CD4-positive, alpha-beta T cell (primary cell): ENCODE results near the gene ADAMTS17. TPM values are rescaled to one million over a fixed set of nuclear protein-coding genes. Genes with fewer than 3 reads are reported as not detected.

Source experiments
- ATAC-seq: fragments of 200-7000 bp; cut with Tn5 transposase; one replicate; pipeline ENCODE4 v1.10.0; 2022; ENCODE audit warnings: mild to moderate bottlenecking; ENCODE audit not compliant: poor library complexity
- CTCF ChIA-PET: fragments of 350-600 bp; sonication (Branson Sonifier 250); formaldehyde crosslinking; loops from one replicate; lab custom pipeline; 2021; ENCODE audit warnings: antibody characterized with exemption, inconsistent platforms; lab: Charles Lee
- POLR2A ChIA-PET: fragments of 350-600 bp; sonication (Branson Sonifier 250); formaldehyde crosslinking; loops from one replicate; lab custom pipeline; 2021; ENCODE audit warnings: antibody characterized with exemption, inconsistent platforms; lab: Charles Lee
- DNase-seq, 14 experiments: peaks; one replicate each; pipeline ENCODE4 v3.0.0-alpha.2; 2013 to 2020; ENCODE audit warnings: mixed read lengths in 2 of 14
- H3K27ac ChIP-seq, 2 donors: one replicate each; pipeline versions ENCODE4 v1.5.1 to v1.7.0; 2013; ENCODE audit warnings: low read length in 2 of 2, low read depth in 1 of 2, mild to moderate bottlenecking in 1 of 2
- H3K27me3 ChIP-seq, 2 experiments: 1 replicate in 1 of 2; 2 replicates in 1 of 2; pipeline versions ENCODE4 v1.6.1 to v1.7.0; 2013; ENCODE audit warnings: low read length in 2 of 2, control low read depth in 1 of 2, mild to moderate bottlenecking in 1 of 2, moderate library complexity in 1 of 2; ENCODE audit not compliant: insufficient read depth in 2 of 2, control insufficient read depth in 1 of 2
- H3K36me3 ChIP-seq: one replicate; pipeline ENCODE4 v1.6.1; 2013; ENCODE audit warnings: low read length, control low read depth; ENCODE audit not compliant: insufficient read depth
- H3K4me1 ChIP-seq: one replicate; pipeline ENCODE4 v1.6.1; 2013; ENCODE audit warnings: low read length, control low read depth; ENCODE audit not compliant: insufficient read depth
- H3K4me3 ChIP-seq: one replicate; pipeline ENCODE4 v1.5.1; 2013; ENCODE audit warnings: mild to moderate bottlenecking, low read length, moderate library complexity
- H3K9me3 ChIP-seq, 2 experiments: 1 replicate in 1 of 2; 2 replicates in 1 of 2; pipeline versions ENCODE4 v1.6.1 to v1.7.0; 2013; ENCODE audit warnings: low read length in 2 of 2, mild to moderate bottlenecking in 2 of 2, control low read depth in 1 of 2, moderate library complexity in 1 of 2; ENCODE audit not compliant: control insufficient read depth in 1 of 2, insufficient read depth in 1 of 2
- H3K27ac Mint-ChIP-seq: one replicate; pipeline ENCODE4 v1.8.0; 2020; ENCODE audit warnings: mixed read lengths
- H3K27me3 Mint-ChIP-seq: one replicate; pipeline ENCODE4 v1.8.0; 2021; ENCODE audit warnings: mixed read lengths
- H3K36me3 Mint-ChIP-seq: one replicate; pipeline ENCODE4 v1.8.0; 2021; ENCODE audit warnings: low read depth, mixed read lengths
- H3K4me1 Mint-ChIP-seq: one replicate; pipeline ENCODE4 v1.8.0; 2021; ENCODE audit warnings: low read depth, mixed read lengths
- H3K4me3 Mint-ChIP-seq: one replicate; pipeline ENCODE4 v1.8.0; 2020; ENCODE audit warnings: mild to moderate bottlenecking, mixed read lengths
- H3K9me3 Mint-ChIP-seq: one replicate; pipeline ENCODE4 v1.8.0; 2020; ENCODE audit warnings: mixed read lengths
- intact Hi-C, 2 experiments: fragments of 100-400 bp; cut with DNase I in 1 of 2; cut with micrococcal nuclease in 1 of 2; formaldehyde crosslinking; loops; one replicate each; pipeline versions ENCODE4 v1.15.1 to v1.9.0; 2023 to 2025; cut with DNase I, micrococcal nuclease
- total RNA-seq, 174 experiments: library from RNA in 2 of 174; stranded (reverse) in 2 of 174; gene quantifications; one replicate each; pipeline ENCODE4 v1.2.3 and lab custom pipeline; 2021 to 2026
- TF ChIP-seq, protein P1 (sequence below): fragments of 200-600 bp; IDR thresholded peaks from one replicate; pipeline ENCODE4 v1.8.0; 2022; ENCODE audit warnings: antibody characterized with exemption, mild to moderate bottlenecking

ADAMTS17 gene
- total RNA-seq, 2 experiments from 2014 or later, result 9.9 to 13.2 TPM

DNA sequence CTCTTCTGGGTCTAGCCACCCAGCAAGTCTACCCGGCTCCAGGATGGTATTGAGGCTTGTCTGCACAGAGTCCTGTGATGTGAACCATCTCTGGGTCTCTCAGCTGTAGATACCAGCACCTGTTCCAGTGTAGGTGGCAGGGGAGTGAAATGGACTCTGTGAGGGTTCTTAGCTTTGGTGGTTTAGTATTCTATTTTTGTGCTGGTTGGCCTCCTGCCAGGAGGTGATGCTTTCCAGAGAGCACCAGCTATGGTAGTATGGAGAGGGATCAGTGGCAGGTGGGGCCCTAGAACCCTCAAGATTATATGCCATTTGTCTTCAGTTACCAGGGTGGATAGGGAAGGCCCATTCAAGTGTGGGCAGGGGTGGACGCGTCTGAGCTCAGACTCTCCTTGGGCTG is 325.1 kb downstream of the ADAMTS17 start:
- Mint-ChIP-seq H3K27me3 (no peaks in the 10 kb centered on the region), H3K4me1 (no peaks in the 10 kb centered on the region), H3K36me3 (peaks cover 4% of the 10 kb centered on the region), H3K27ac (no peak overlapping the region), H3K9me3 (no peaks in the 10 kb centered on the region), H3K4me3 (no peak overlapping the region)
- Histone ChIP-seq H3K4me3 (no peak overlapping the region), H3K36me3 (no peaks in the 10 kb centered on the region), H3K9me3 (peaks cover 0 to 8% of the 10 kb centered on the region in 2 experiments), H3K27ac (no peak overlapping the region), H3K27me3 (no peaks in the 10 kb centered on the region), H3K4me1 (no peaks in the 10 kb centered on the region)
- TF ChIP-seq, protein P1, sequence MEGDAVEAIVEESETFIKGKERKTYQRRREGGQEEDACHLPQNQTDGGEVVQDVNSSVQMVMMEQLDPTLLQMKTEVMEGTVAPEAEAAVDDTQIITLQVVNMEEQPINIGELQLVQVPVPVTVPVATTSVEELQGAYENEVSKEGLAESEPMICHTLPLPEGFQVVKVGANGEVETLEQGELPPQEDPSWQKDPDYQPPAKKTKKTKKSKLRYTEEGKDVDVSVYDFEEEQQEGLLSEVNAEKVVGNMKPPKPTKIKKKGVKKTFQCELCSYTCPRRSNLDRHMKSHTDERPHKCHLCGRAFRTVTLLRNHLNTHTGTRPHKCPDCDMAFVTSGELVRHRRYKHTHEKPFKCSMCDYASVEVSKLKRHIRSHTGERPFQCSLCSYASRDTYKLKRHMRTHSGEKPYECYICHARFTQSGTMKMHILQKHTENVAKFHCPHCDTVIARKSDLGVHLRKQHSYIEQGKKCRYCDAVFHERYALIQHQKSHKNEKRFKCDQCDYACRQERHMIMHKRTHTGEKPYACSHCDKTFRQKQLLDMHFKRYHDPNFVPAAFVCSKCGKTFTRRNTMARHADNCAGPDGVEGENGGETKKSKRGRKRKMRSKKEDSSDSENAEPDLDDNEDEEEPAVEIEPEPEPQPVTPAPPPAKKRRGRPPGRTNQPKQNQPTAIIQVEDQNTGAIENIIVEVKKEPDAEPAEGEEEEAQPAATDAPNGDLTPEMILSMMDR, result no peak
- ChIA-PET POLR2A (no interaction called here), CTCF (no interaction called here)
- ATAC-seq (no peak), DNase-seq (no peak)
- intact Hi-C loops, result no loop called here

- H3K4me3 ChIP-seq, result no peak overlapping the region
- H3K9me3 ChIP-seq, result peaks cover 0 to 5% of the 10 kb centered on the region in 2 experiments
- H3K36me3 ChIP-seq, result no peaks in the 10 kb centered on the region
- H3K36me3 Mint-ChIP-seq, result no peaks in the 10 kb centered on the region
- TF ChIP-seq, protein P1, result no peak
- H3K4me3 Mint-ChIP-seq, result no peak overlapping the region
- intact Hi-C loops, result no loop called here
- no peaks in the 10 kb centered on the region for H3K4me1 Mint-ChIP-seq
- no peak for ATAC-seq
- no peaks in the 10 kb centered on the region for H3K27me3 Mint-ChIP-seq
- H3K9me3 Mint-ChIP-seq, result no peaks in the 10 kb centered on the region
- H3K27ac Mint-ChIP-seq, result no peak overlapping the region
- DNase-seq, result no peak
- H3K27ac ChIP-seq, result no peak overlapping the region
- ChIA-PET POLR2A (no interaction called here), CTCF (no interaction called here)
- H3K27me3 ChIP-seq, result no peaks in the 10 kb centered on the region
- no peaks in the 10 kb centered on the region for H3K4me1 ChIP-seq
Measured at GRCh38 chr15:100011235-100011634, 330.5 kb downstream of the ADAMTS17 start.

- no peaks in the 10 kb centered on the region for H3K9me3 Mint-ChIP-seq
- no peak overlapping the region for H3K4me3 ChIP-seq
- H3K27ac Mint-ChIP-seq, result no peak overlapping the region
- H3K27me3 Mint-ChIP-seq, result no peaks in the 10 kb centered on the region
- DNase-seq, result no peak
- CTCF ChIA-PET, result no interaction called here
- intact Hi-C loops, result no loop called here
- H3K36me3 Mint-ChIP-seq, result no peaks in the 10 kb centered on the region
- peaks cover 0 to 5% of the 10 kb centered on the region in 2 experiments for H3K9me3 ChIP-seq
- no peaks in the 10 kb centered on the region for H3K4me1 Mint-ChIP-seq
- POLR2A ChIA-PET, result no interaction called here
- TF ChIP-seq, protein P1, result no peak
- no peaks in the 10 kb centered on the region for H3K4me1 ChIP-seq
- H3K36me3 ChIP-seq, result no peaks in the 10 kb centered on the region
- H3K27me3 ChIP-seq, result no peaks in the 10 kb centered on the region
- ATAC-seq, result no peak
- H3K4me3 Mint-ChIP-seq, result no peak overlapping the region
- H3K27ac ChIP-seq, result no peak overlapping the region
Measured at GRCh38 chr15:100009372-100009771, 332.4 kb downstream of the ADAMTS17 start.
